IMR-90 (cell line): ENCODE results near the gene PCDHGA10. TPM values are rescaled to one million over a fixed set of nuclear protein-coding genes. Genes with fewer than 3 reads are reported as not detected.
A peak's percentile ranks its signal among the peaks of the same experiment; 100 is the strongest.

Source experiments
- ATAC-seq: fragments of 200-7000 bp; cut with Tn5 transposase; 2 replicates; pipeline ENCODE4 v1.9.1; 2020; ENCODE audit warnings: low read depth, mild to moderate bottlenecking, moderate library complexity
- BruUV-seq: library from RNA; stranded (reverse); fragments of 400-500 nt; replicated peaks from 2 replicates; lab custom pipeline; 2021; lab: Mats Ljungman, UMichigan
- CTCF ChIA-PET: fragments of 300-600 bp; formaldehyde crosslinking; extraction: SDS; loops from one replicate; lab custom pipeline; 2021; ENCODE audit warnings: antibody characterized with exemption; lab: Yijun Ruan, JAX
- POLR2A ChIA-PET: fragments of 300-600 bp; sonication (Branson Sonifier 250); formaldehyde crosslinking; loops from one replicate; lab custom pipeline; 2022; ENCODE audit warnings: antibody characterized with exemption; ENCODE audit not compliant: unreplicated experiment; lab: Charles Lee
- DNase-seq: peaks from one replicate; pipeline ENCODE4 v3.0.0; 2013
- H2AFZ ChIP-seq: replicated peaks from 2 replicates; pipeline ENCODE3; 2013; ENCODE audit warnings: low read length, mild to moderate bottlenecking; ENCODE audit not compliant: poor library complexity
- H2AK5ac ChIP-seq: 2 replicates; pipeline ENCODE4 v1.6.1; 2013; ENCODE audit warnings: low read depth, low read length, inconsistent platforms
- H2AK9ac ChIP-seq: replicated peaks from 2 replicates; pipeline ENCODE3; 2013; ENCODE audit warnings: mild to moderate bottlenecking, low read depth, low read length, moderate library complexity; ENCODE audit not compliant: poor library complexity
- H2BK120ac ChIP-seq: 2 replicates; pipeline ENCODE4 v1.6.1; 2013; ENCODE audit warnings: low read depth, low read length, inconsistent platforms
- H2BK15ac ChIP-seq: 3 replicates; pipeline ENCODE4 v1.6.1; 2013; ENCODE audit warnings: low read depth, low read length, inconsistent platforms
- H2BK20ac ChIP-seq: 2 replicates; pipeline ENCODE4 v1.6.1; 2013; ENCODE audit warnings: low read depth, mild to moderate bottlenecking, inconsistent platforms, low read length, moderate library complexity
- H2BK5ac ChIP-seq: 2 replicates; pipeline ENCODE4 v1.6.1; 2013; ENCODE audit warnings: mild to moderate bottlenecking, low read depth, low read length, inconsistent platforms; ENCODE audit not compliant: poor library complexity, severe bottlenecking
- H3K14ac ChIP-seq: replicated peaks from 2 replicates; pipeline ENCODE4 v1.6.1; 2013; ENCODE audit warnings: low read depth, low read length, inconsistent platforms
- H3K18ac ChIP-seq: 2 replicates; pipeline ENCODE4 v1.6.1; 2013; ENCODE audit warnings: low read depth, low read length, control low read depth
- H3K23ac ChIP-seq: 2 replicates; pipeline ENCODE4 v1.6.1; 2013; ENCODE audit warnings: low read depth, low read length, inconsistent platforms
- H3K27ac ChIP-seq: 2 replicates; pipeline ENCODE4 v1.5.1; 2013; ENCODE audit warnings: mild to moderate bottlenecking, control low read depth, low read length; ENCODE audit not compliant: insufficient read depth
- H3K27me3 ChIP-seq: 2 replicates; pipeline ENCODE4 v1.6.1; 2013; ENCODE audit warnings: low read length; ENCODE audit not compliant: control insufficient read depth, insufficient read depth
- H3K36me3 ChIP-seq: 2 replicates; pipeline ENCODE4 v1.6.1; 2013; ENCODE audit warnings: low read length, mixed read lengths; ENCODE audit not compliant: control insufficient read depth, insufficient read depth
- H3K4ac ChIP-seq: 2 replicates; pipeline ENCODE4 v1.6.1; 2013; ENCODE audit warnings: low read depth, low read length, inconsistent platforms
- H3K4me1 ChIP-seq: 2 replicates; pipeline ENCODE4 v1.6.1; 2013; ENCODE audit warnings: low read length, mixed read lengths; ENCODE audit not compliant: control insufficient read depth, insufficient read depth
- H3K4me2 ChIP-seq: 2 replicates; pipeline ENCODE4 v1.6.1; 2013; ENCODE audit warnings: low read depth, mild to moderate bottlenecking, control low read depth, low read length, moderate library complexity
- H3K4me3 ChIP-seq: 2 replicates; pipeline ENCODE4 v1.5.1; 2013; ENCODE audit warnings: low read depth, mild to moderate bottlenecking, control low read depth, low read length, moderate library complexity; ENCODE audit not compliant: insufficient read depth
- H3K56ac ChIP-seq: 2 replicates; pipeline ENCODE4 v1.6.1; 2013; ENCODE audit warnings: low read length, inconsistent platforms; ENCODE audit not compliant: insufficient read depth; ENCODE audit errors: extremely low read depth
- H3K79me1 ChIP-seq, 2 experiments: 2 replicates each; pipeline ENCODE4 v1.6.1; 2013; ENCODE audit warnings: low read length in 2 of 2, inconsistent platforms in 1 of 2, low read depth in 1 of 2
- H3K9ac ChIP-seq: 2 replicates; pipeline ENCODE4 v1.6.1; 2013; ENCODE audit warnings: low read depth, low read length, control low read depth
- H3K9me1 ChIP-seq: 2 replicates; pipeline ENCODE4 v1.6.1; 2013; ENCODE audit warnings: low read length, inconsistent platforms; ENCODE audit not compliant: insufficient read depth
- H3K9me3 ChIP-seq: 2 replicates; pipeline ENCODE4 v1.6.1; 2013; ENCODE audit warnings: low read length; ENCODE audit not compliant: control insufficient read depth, insufficient read depth
- H4K20me1 ChIP-seq: 2 replicates; pipeline ENCODE4 v1.6.1; 2013; ENCODE audit warnings: low read length, inconsistent platforms; ENCODE audit not compliant: insufficient read depth
- H4K5ac ChIP-seq: 2 replicates; pipeline ENCODE4 v1.6.1; 2013; ENCODE audit warnings: mild to moderate bottlenecking, low read depth, low read length, control low read depth
- H4K8ac ChIP-seq, 2 experiments: 2 replicates each; pipeline ENCODE4 v1.6.1; 2013; ENCODE audit warnings: low read depth in 2 of 2, low read length in 2 of 2, control low read depth in 1 of 2, inconsistent platforms in 1 of 2
- H4K91ac ChIP-seq: 2 replicates; pipeline ENCODE4 v1.6.1; 2013; ENCODE audit warnings: low read depth, low read length, inconsistent platforms; ENCODE audit not compliant: insufficient read depth
- CEBPB ChIP-seq: IDR thresholded peaks from 2 replicates; pipeline ENCODE4 v1.6.1; 2012; ENCODE audit warnings: low read depth, low read length, improper control_type of control experiment
- CTCF ChIP-seq: conservative IDR thresholded peaks from 2 replicates; pipeline ENCODE4 v1.5.1; 2012; ENCODE audit warnings: mild to moderate bottlenecking, low read depth, low read length, improper control_type of control experiment
- ELK1 ChIP-seq: fragments of 150-350 bp; IDR thresholded peaks from 2 replicates; pipeline ENCODE4 v1.6.1; 2016; ENCODE audit warnings: low read depth, mild to moderate bottlenecking, low read length, moderate library complexity, borderline replicate concordance
- FOS ChIP-seq: fragments of 150-350 bp; IDR thresholded peaks from 2 replicates; pipeline ENCODE4 v1.6.1; 2016; ENCODE audit warnings: low read depth, low read length
- MAZ ChIP-seq: IDR thresholded peaks from 2 replicates; pipeline ENCODE4 v1.6.1; 2012; ENCODE audit warnings: low read depth, mild to moderate bottlenecking, low read length, improper control_type of control experiment, moderate library complexity, borderline replicate concordance
- POLR2A ChIP-seq: IDR thresholded peaks from 2 replicates; pipeline ENCODE4 v1.6.1; 2012; ENCODE audit warnings: mild to moderate bottlenecking, low read depth, low read length
- RAD21 ChIP-seq: IDR thresholded peaks from 2 replicates; pipeline ENCODE4 v1.6.1; 2012; ENCODE audit warnings: low read length, improper control_type of control experiment
- RCOR1 ChIP-seq: IDR thresholded peaks from 2 replicates; pipeline ENCODE4 v1.6.1; 2012; ENCODE audit warnings: mild to moderate bottlenecking, low read length, improper control_type of control experiment; ENCODE audit not compliant: insufficient replicate concordance
- RFX5 ChIP-seq: IDR thresholded peaks from 2 replicates; pipeline ENCODE4 v1.8.0; 2012; ENCODE audit warnings: low read depth, mild to moderate bottlenecking, low read length, moderate library complexity
- SMC3 ChIP-seq: fragments of 150-350 bp; IDR thresholded peaks from 2 replicates; pipeline ENCODE4 v1.6.1; 2016; ENCODE audit warnings: low read depth, mild to moderate bottlenecking, antibody characterized with exemption, low read length, moderate library complexity
- USF2 ChIP-seq: fragments of 150-350 bp; IDR thresholded peaks from 2 replicates; pipeline ENCODE4 v1.6.1; 2017; ENCODE audit warnings: mild to moderate bottlenecking, antibody characterized with exemption, low read length, low read depth
- WGBS, 2 experiments: methylation state at CpG; one replicate each; pipeline versions ENCODE4 v1.1.5 to v1.1.7; 2013; ENCODE audit warnings: missing lambda C conversion rate in 2 of 2; ENCODE audit not compliant: insufficient read length in 1 of 2; ENCODE audit errors: extremely low coverage in 2 of 2; 5-methylcytosine and 5-hydroxymethylcytosine counted together
- dilution Hi-C: fragments of 300-500 bp; cut with HindIII; formaldehyde crosslinking; loops from one replicate; pipeline ENCODE4 v1.14.3; 2018; ENCODE audit warnings: low sequenced_read_pairs; ENCODE audit not compliant: unreplicated experiment
- in situ Hi-C: fragments of 300-500 bp; cut with MboI; formaldehyde crosslinking; loops from 3 replicates; pipeline ENCODE4 v1.14.3; 2019; ENCODE audit warnings: low sequenced_read_pairs, inconsistent platforms, mixed read lengths
- intact Hi-C: fragments of 100-400 bp; cut with micrococcal nuclease; formaldehyde crosslinking; loops from 2 replicates; pipeline ENCODE4 v1.10.0; 2022
- polyA plus RNA-seq, 3 experiments: library from polyadenylated mRNA; depleted of rRNA; stranded (reverse); fragments of >200 nt; gene quantifications; 2 replicates each; pipeline ENCODE4 v1.2.3, GENCODE V29; 2012; ENCODE audit warnings: low replicate concordance in 1 of 3
- total RNA-seq: library from RNA; depleted of rRNA; stranded (reverse); fragments of >200 nt; gene quantifications from 2 replicates; pipeline ENCODE4 v1.2.3, GENCODE V29; 2012

PCDHGA10 gene
- total and polyA plus RNA-seq, 2 of the 4 experiments (the other 2 are of a cell fraction) = 3.4 to 6.6 TPM

- no peak within 1 kb of the TSS for H3K56ac ChIP-seq
- ATAC-seq (peak; percentile 57), DNase-seq (peak; percentile 63)
- peak within 1 kb of the TSS; percentile 26 for H2AFZ ChIP-seq
- TF ChIP-seq MAZ (no peak), CEBPB (no peak), ELK1 (no peak), RCOR1 (no peak), CTCF (peak; percentile 64), RAD21 (peak; percentile 70), SMC3 (peak; percentile 55), USF2 (no peak), POLR2A (no peak), RFX5 (no peak), FOS (no peak)
- H3K4ac ChIP-seq = no peak within 1 kb of the TSS
- peak within 1 kb of the TSS; percentile 31 for H2AK9ac ChIP-seq
- H4K8ac ChIP-seq = no peak within 1 kb of the TSS
- no peaks in the 10 kb centered on the region for H3K27me3 ChIP-seq
- peaks cover 51% of the 10 kb centered on the region for H3K9me3 ChIP-seq
- peak within 1 kb of the TSS; percentile 62; the same call in 1 of the 2 replicates for H3K4me2 ChIP-seq
- no peak within 1 kb of the TSS for H4K5ac ChIP-seq
- no peaks in the 10 kb centered on the region for H4K20me1 ChIP-seq
- no peak within 1 kb of the TSS for H2BK120ac ChIP-seq
- peaks cover 29% of the 10 kb centered on the region for H3K36me3 ChIP-seq
- H3K4me1 ChIP-seq = no peaks in the 10 kb centered on the region
- H2BK15ac ChIP-seq = no peak within 1 kb of the TSS
- H2BK5ac ChIP-seq = no peak within 1 kb of the TSS
- no peak within 1 kb of the TSS for H2BK20ac ChIP-seq
- dilution Hi-C loops (no loop called here), intact Hi-C loops (no loop called here), in situ Hi-C loops (no loop called here)
- BruUV-seq = no TSS peak
- no peak within 1 kb of the TSS for H4K91ac ChIP-seq
- no peak within 1 kb of the TSS for H3K18ac ChIP-seq
- peak within 1 kb of the TSS; percentile 26; the same call in 1 of the 2 replicates for H3K27ac ChIP-seq
- WGBS, 2 experiments = 16% methylated on average over 8 of the region's 42 CpGs; no CpG with 5 or more reads in 1 of the 2 experiments
- H3K14ac ChIP-seq = no peak within 1 kb of the TSS
- H3K9ac ChIP-seq = peak within 1 kb of the TSS; percentile 76
- H3K4me3 ChIP-seq = peak within 1 kb of the TSS; percentile 54
- H3K79me1 ChIP-seq = peaks cover 20 to 21% of the 10 kb centered on the region in 2 experiments; a peak in 3 of 4 replicates
- ChIA-PET POLR2A (no interaction called here), CTCF (interaction anchor here (0.6 to 2.2 kb wide), 16 partner anchors 9 to 146 kb away, joined by 3 to 19 read pairs (median 3); partner anchors contain the start of genes PCDHGA12 and PCDHGB6)
- no peak within 1 kb of the TSS for H2AK5ac ChIP-seq
- no peaks in the 10 kb centered on the region for H3K9me1 ChIP-seq
- H3K23ac ChIP-seq = peak within 1 kb of the TSS; percentile 21; the same call in 1 of the 2 replicates
These were observed 8.2 kb downstream of the PCDHGA10 start, which contains the start of gene PCDHGA11 for GRCh38 chr5:141420855-141421488. TSS of gene PCDHGA11 (plus strand) at chr5:141421051. CDS start at chr5:141421228, 177 bp downstream.
